Caco-2 (cell line): ENCODE measurements around the gene EGFR. TPM values are rescaled to one million over a fixed set of nuclear protein-coding genes. Genes with fewer than 3 reads are reported as not detected.
A peak's percentile ranks its signal among the peaks of the same experiment; 100 is the strongest.

ENCODE experiments used
- BruUV-seq: library from RNA; stranded (reverse); fragments of 400-500 nt; replicated peaks from 2 replicates; lab custom pipeline; 2021; lab: Mats Ljungman, UMichigan
- CTCF ChIA-PET: fragments of 300-600 bp; sonication (Branson Sonifier 250); formaldehyde crosslinking; loops from one replicate; lab custom pipeline; 2022; ENCODE audit warnings: antibody characterized with exemption; lab: Charles Lee
- POLR2A ChIA-PET: fragments of 300-600 bp; sonication (Branson Sonifier 250); formaldehyde crosslinking; loops from one replicate; lab custom pipeline; 2022; ENCODE audit warnings: antibody characterized with exemption; lab: Charles Lee
- DNase-seq, 2 experiments: peaks; one replicate each; pipeline versions ENCODE4 v3.0.0 to v3.0.0-alpha.2; 2020 to 2022
- H3K27me3 ChIP-seq: replicated peaks from 2 replicates; pipeline ENCODE4 v1.6.0; 2011; ENCODE audit warnings: low read length; ENCODE audit not compliant: control insufficient read depth, insufficient read depth
- H3K36me3 ChIP-seq: 2 replicates; pipeline ENCODE4 v1.5.1; 2011; ENCODE audit warnings: low read length; ENCODE audit not compliant: control insufficient read depth, insufficient read depth
- H3K4me1 ChIP-seq: fragments of 250-450 bp; sonication (Bioruptor Pico); 2 replicates; pipeline ENCODE4 v1.5.1; 2020; ENCODE audit warnings: mild to moderate bottlenecking
- H3K4me3 ChIP-seq: 2 replicates; pipeline ENCODE4 v1.5.1; 2011; ENCODE audit warnings: low read depth, mild to moderate bottlenecking, control low read depth, low read length
- H3K9me3 ChIP-seq: fragments of 250-450 bp; sonication (Bioruptor Pico); 2 replicates; pipeline ENCODE4 v1.5.1; 2020; ENCODE audit warnings: mild to moderate bottlenecking, moderate library complexity
- H3K27ac Mint-ChIP-seq: one replicate; pipeline ENCODE4 v1.8.0; 2022; ENCODE audit warnings: mixed read lengths; ENCODE audit not compliant: unreplicated experiment
- H3K27me3 Mint-ChIP-seq: one replicate; pipeline ENCODE4 v1.8.0; 2022; ENCODE audit warnings: mixed read lengths; ENCODE audit not compliant: insufficient read depth, unreplicated experiment
- H3K36me3 Mint-ChIP-seq: one replicate; pipeline ENCODE4 v1.8.0; 2022; ENCODE audit warnings: mild to moderate bottlenecking, mixed read lengths; ENCODE audit not compliant: insufficient read depth, unreplicated experiment
- H3K4me1 Mint-ChIP-seq: one replicate; pipeline ENCODE4 v1.8.0; 2022; ENCODE audit warnings: low read depth, mixed read lengths; ENCODE audit not compliant: unreplicated experiment
- H3K4me3 Mint-ChIP-seq: one replicate; pipeline ENCODE4 v1.8.0; 2022; ENCODE audit warnings: mild to moderate bottlenecking, moderate library complexity, mixed read lengths; ENCODE audit not compliant: unreplicated experiment
- H3K9me3 Mint-ChIP-seq: one replicate; pipeline ENCODE4 v1.8.0; 2022; ENCODE audit warnings: mixed read lengths; ENCODE audit not compliant: unreplicated experiment
- intact Hi-C: fragments of 100-400 bp; cut with micrococcal nuclease; formaldehyde crosslinking; loops from one replicate; pipeline ENCODE4 v1.10.0; 2022; ENCODE audit not compliant: unreplicated experiment
- total RNA-seq: library from RNA; stranded (reverse); gene quantifications from 2 replicates; pipeline ENCODE4 v1.2.3, GENCODE V29; 2022
- TF ChIP-seq, protein P1 (sequence below), 2 experiments: fragments of 200-600 bp in 1 of 2; IDR thresholded peaks; 1 replicate in 1 of 2; 2 replicates in 1 of 2; pipeline versions ENCODE4 v1.5.1 to v1.8.0; 2011 to 2022; ENCODE audit warnings: antibody characterized with exemption in 1 of 2, control low read depth in 1 of 2, inconsistent platforms in 1 of 2, low read depth in 1 of 2, low read length in 1 of 2, mild to moderate bottlenecking in 1 of 2, moderate library complexity in 1 of 2; ENCODE audit not compliant: insufficient read depth in 1 of 2, severe bottlenecking in 1 of 2, unreplicated experiment in 1 of 2

EGFR gene
- total RNA-seq, 1 experiment from 2014 or later = 60.1 TPM

DNA sequence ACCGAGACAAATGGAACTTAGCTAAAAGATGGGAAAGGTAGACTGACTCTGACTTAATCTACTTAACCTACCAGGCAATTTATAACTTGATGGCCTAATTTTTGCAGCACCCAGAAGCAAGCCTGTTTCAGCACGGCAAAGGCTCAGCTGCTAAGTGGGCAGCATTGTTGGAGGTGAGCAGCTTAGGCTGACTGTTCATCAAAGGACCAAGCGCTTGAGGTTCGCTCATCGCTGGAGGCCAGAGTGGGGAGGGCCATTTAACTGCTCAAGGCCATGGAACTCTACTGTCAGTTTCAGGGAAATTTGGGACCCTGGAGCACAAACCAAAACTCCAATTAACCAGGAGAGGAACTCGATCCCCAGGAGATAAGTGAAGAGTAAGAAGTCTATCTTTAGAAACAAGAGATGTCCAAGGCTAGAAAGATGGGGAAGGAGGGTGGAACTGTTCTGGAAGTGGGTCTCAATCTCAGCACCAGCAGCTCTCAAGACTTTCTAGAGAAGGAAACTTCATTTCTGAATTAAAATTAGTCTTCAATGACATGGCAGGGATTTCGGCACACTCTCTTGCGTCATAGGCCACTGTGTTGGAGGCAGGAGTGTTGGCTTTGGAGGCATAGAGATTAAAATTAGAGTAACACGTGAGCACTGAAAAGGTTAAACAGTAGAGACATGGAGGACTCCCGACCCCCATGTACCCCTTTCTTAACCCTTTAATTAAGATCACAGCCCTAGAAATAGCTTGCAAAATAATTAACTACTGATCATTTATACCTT lies 43.1 kb downstream of the EGFR start:
- Mint-ChIP-seq H3K4me3 (no peak overlapping the region), H3K27me3 (no peaks in the 10 kb centered on the region), H3K9me3 (no peaks in the 10 kb centered on the region), H3K36me3 (peaks cover 14% of the 10 kb centered on the region), H3K27ac (peak overlapping the region; percentile 21), H3K4me1 (peaks cover 26% of the 10 kb centered on the region)
- Histone ChIP-seq H3K9me3 (no peaks in the 10 kb centered on the region), H3K36me3 (no peaks in the 10 kb centered on the region), H3K4me1 (peaks cover 39% of the 10 kb centered on the region), H3K27me3 (no peaks in the 10 kb centered on the region), H3K4me3 (no peak overlapping the region)
- ChIA-PET CTCF (no interaction called here), POLR2A (no interaction called here)
- intact Hi-C loops = no loop called here
- no peak for DNase-seq
- TF ChIP-seq, protein P1, sequence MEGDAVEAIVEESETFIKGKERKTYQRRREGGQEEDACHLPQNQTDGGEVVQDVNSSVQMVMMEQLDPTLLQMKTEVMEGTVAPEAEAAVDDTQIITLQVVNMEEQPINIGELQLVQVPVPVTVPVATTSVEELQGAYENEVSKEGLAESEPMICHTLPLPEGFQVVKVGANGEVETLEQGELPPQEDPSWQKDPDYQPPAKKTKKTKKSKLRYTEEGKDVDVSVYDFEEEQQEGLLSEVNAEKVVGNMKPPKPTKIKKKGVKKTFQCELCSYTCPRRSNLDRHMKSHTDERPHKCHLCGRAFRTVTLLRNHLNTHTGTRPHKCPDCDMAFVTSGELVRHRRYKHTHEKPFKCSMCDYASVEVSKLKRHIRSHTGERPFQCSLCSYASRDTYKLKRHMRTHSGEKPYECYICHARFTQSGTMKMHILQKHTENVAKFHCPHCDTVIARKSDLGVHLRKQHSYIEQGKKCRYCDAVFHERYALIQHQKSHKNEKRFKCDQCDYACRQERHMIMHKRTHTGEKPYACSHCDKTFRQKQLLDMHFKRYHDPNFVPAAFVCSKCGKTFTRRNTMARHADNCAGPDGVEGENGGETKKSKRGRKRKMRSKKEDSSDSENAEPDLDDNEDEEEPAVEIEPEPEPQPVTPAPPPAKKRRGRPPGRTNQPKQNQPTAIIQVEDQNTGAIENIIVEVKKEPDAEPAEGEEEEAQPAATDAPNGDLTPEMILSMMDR (IDR thresholded peaks at IDR 0.05; ENCODE audit: insufficient read depth in 1 of 2, low read depth in 1 of 2, low read length in 1 of 2, severe bottlenecking in 1 of 2, unreplicated experiment in 1 of 2) = no peak
- no TSS peak for BruUV-seq

DNA sequence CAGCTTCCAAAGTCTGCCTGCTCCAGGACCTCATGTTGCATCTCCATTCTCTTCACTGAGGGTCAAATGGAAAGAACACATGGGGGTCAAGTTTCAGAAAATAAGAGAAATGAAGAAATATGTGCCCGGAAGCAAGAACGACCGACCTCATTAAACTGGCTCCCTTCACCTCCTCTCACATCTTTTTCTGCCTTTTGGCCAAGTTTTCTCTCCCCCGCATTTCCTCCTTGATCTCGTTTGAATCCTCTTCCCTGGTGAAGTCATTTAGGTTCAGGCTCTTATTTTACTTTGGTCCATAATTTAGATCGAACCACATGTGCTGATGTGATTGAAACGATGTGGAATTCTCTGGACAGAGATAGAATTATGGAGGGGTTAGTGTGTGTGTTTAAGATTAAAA lies 44.2 kb downstream of the EGFR start:
- peak overlapping the region; percentile 85 for H3K27ac Mint-ChIP-seq
- Histone ChIP-seq H3K9me3 (no peaks in the 10 kb centered on the region), H3K36me3 (no peaks in the 10 kb centered on the region), H3K4me1 (peaks cover 50% of the 10 kb centered on the region), H3K4me3 (no peak overlapping the region), H3K27me3 (no peaks in the 10 kb centered on the region)
- CTCF ChIA-PET = no interaction called here
- no peak for DNase-seq
- no peaks in the 10 kb centered on the region for H3K27me3 Mint-ChIP-seq
- no peak overlapping the region for H3K4me3 Mint-ChIP-seq
- peaks cover 22% of the 10 kb centered on the region for H3K36me3 Mint-ChIP-seq
- TF ChIP-seq, protein P1 (IDR thresholded peaks at IDR 0.05; ENCODE audit: insufficient read depth in 1 of 2, low read depth in 1 of 2, low read length in 1 of 2, severe bottlenecking in 1 of 2, unreplicated experiment in 1 of 2) = no peak
- H3K4me1 Mint-ChIP-seq = peaks cover 30% of the 10 kb centered on the region
- no TSS peak for BruUV-seq
- H3K9me3 Mint-ChIP-seq = no peaks in the 10 kb centered on the region
- intact Hi-C loops = no loop called here
- POLR2A ChIA-PET = no interaction called here

DNA sequence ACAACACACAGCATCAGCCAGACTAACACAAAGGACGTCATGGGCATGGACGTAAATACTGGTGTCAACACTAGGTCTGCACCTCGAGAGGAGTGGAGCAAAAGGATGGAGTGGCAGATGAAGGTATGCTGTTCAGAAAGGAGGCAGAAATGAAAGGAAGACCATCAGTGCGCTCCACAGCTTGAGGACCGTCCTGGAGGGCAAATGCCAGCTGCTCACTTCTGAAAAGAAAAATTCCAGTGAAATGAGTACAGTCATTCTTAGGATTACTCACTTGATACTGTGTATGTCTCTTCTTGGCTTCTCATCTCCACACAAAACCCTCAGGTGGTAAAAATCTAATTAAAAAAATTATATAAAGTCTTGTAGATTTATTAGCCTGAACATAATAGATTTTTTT lies 44.8 kb downstream of the EGFR start:
- Histone ChIP-seq H3K4me1 (peaks cover 54% of the 10 kb centered on the region), H3K9me3 (no peaks in the 10 kb centered on the region), H3K4me3 (no peak overlapping the region), H3K27me3 (no peaks in the 10 kb centered on the region), H3K36me3 (no peaks in the 10 kb centered on the region)
- H3K27ac Mint-ChIP-seq = peak overlapping the region; percentile 85
- ChIA-PET POLR2A (no interaction called here), CTCF (no interaction called here)
- intact Hi-C loops = loop anchor here (2.0 kb wide), 2 partner anchors 57 to 117 kb away; no protein-coding TSS in a partner anchor
- H3K27me3 Mint-ChIP-seq = no peaks in the 10 kb centered on the region
- no peak overlapping the region for H3K4me3 Mint-ChIP-seq
- H3K36me3 Mint-ChIP-seq = peaks cover 22% of the 10 kb centered on the region
- TF ChIP-seq, protein P1 (IDR thresholded peaks at IDR 0.05; ENCODE audit: insufficient read depth in 1 of 2, low read depth in 1 of 2, low read length in 1 of 2, severe bottlenecking in 1 of 2, unreplicated experiment in 1 of 2) = no peak
- no TSS peak for BruUV-seq
- H3K4me1 Mint-ChIP-seq = peaks cover 34% of the 10 kb centered on the region
- no peak for DNase-seq
- H3K9me3 Mint-ChIP-seq = no peaks in the 10 kb centered on the region
